ENCODE data around the gene TTC32. TPM values are rescaled to one million over a fixed set of nuclear protein-coding genes. Genes with fewer than 3 reads are reported as not detected.

Gene TTC32
- total and polyA plus RNA-seq, 12 donors = 2.1 to 43.9 (median 12.8) TPM

DNA sequence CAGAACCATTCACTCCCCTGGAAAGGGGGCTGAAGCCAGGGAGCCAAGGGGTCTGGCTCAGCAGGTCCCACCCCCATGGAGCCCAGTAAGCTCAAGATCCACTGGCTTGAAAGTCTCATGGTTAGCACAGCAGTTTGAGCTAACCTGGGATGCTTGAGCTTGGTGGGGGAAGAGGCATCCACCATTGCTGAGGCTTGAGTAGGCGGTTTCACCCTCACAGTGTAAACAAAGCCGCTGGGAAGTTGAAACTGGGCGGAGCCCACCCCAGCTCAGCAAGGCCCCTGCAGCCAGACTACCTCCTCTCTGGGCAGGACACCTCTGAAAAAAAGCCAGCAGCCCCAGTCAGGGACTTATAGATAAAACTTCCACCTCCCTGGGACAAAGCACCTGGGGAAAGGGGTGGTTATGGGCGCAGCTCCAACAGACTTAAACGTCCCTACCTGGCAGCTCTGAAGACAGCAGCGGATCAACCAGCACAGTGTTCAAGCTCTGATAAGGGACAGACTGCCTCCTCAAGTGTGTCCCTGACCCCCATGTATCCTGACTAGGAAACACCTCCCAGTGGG, 14.7 kb upstream of the TTC32 start:
- H3K27ac ChIP-seq = no peak overlapping the region
- no peaks in the 10 kb centered on the region for H3K9me3 ChIP-seq (replicated peaks in 1 of 3)
- TF ChIP-seq POLR2A (IDR thresholded peaks at IDR 0.05) = no peak
- TF ChIP-seq, protein P1, sequence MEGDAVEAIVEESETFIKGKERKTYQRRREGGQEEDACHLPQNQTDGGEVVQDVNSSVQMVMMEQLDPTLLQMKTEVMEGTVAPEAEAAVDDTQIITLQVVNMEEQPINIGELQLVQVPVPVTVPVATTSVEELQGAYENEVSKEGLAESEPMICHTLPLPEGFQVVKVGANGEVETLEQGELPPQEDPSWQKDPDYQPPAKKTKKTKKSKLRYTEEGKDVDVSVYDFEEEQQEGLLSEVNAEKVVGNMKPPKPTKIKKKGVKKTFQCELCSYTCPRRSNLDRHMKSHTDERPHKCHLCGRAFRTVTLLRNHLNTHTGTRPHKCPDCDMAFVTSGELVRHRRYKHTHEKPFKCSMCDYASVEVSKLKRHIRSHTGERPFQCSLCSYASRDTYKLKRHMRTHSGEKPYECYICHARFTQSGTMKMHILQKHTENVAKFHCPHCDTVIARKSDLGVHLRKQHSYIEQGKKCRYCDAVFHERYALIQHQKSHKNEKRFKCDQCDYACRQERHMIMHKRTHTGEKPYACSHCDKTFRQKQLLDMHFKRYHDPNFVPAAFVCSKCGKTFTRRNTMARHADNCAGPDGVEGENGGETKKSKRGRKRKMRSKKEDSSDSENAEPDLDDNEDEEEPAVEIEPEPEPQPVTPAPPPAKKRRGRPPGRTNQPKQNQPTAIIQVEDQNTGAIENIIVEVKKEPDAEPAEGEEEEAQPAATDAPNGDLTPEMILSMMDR (IDR thresholded peaks at IDR 0.05) = no peak
- DNase-seq = no peak
- no peaks in the 10 kb centered on the region for H3K36me3 ChIP-seq (replicated peaks in 1 of 2)
- WGBS, 4 donors = 86 to 100% (median 90%) methylated on average over 3 to 6 of the region's 6 CpGs
- no peak overlapping the region for H3K4me3 ChIP-seq
- no peaks in the 10 kb centered on the region for H3K4me1 ChIP-seq (replicated peaks in 1 of 2)
- no peaks in the 10 kb centered on the region for H3K27me3 ChIP-seq
- intact Hi-C loops (cut with DNase I) = no loop called here

DNA sequence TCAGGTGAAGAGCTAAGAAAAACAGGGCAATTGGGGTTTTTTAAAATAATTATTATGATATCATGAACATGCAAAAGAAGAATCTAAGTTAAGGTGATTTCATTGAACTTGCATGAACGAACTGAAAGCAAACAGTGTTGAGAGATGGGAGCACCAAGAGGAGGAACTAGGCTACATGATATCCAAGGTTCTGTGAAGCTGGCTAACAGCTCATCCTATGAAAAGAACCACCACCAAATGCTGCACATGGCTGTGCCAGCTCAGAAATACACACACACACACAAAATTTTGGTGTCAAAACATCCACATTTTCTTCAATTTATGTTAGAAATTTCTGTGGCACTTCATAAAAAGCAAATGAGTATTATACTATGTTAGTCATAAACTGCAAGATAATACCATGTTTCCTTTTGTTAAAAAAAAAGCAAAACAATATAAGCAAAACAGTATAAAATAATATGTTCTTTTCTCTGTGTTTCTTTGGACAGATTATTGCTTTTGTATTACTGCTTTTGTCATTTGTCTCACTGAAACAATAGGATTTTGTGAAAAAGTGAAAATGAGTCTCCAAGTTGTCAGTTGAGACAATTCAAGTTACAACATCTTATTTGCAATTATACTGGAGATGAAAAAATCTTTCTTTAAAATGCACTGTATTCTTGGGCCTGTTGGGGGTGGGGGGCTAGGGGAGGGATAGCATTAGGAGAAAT, 12.6 kb upstream of the TTC32 start:
- Histone ChIP-seq H3K27ac (no peak overlapping the region), H3K36me3 (replicated peaks in 1 of 2) (no peaks in the 10 kb centered on the region), H3K27me3 (no peaks in the 10 kb centered on the region), H3K4me3 (no peak overlapping the region), H3K9me3 (replicated peaks in 1 of 3) (no peaks in the 10 kb centered on the region), H3K4me1 (replicated peaks in 1 of 2) (no peaks in the 10 kb centered on the region)
- DNase-seq = no peak
- WGBS, 4 donors = 83 to 97% (median 91%) methylated on average over 1 of the region's 1 CpG
- TF ChIP-seq, protein P1 (IDR thresholded peaks at IDR 0.05) = no peak
- no peak for TF ChIP-seq POLR2A (IDR thresholded peaks at IDR 0.05)
- intact Hi-C loops (cut with DNase I) = no loop called here

DNA sequence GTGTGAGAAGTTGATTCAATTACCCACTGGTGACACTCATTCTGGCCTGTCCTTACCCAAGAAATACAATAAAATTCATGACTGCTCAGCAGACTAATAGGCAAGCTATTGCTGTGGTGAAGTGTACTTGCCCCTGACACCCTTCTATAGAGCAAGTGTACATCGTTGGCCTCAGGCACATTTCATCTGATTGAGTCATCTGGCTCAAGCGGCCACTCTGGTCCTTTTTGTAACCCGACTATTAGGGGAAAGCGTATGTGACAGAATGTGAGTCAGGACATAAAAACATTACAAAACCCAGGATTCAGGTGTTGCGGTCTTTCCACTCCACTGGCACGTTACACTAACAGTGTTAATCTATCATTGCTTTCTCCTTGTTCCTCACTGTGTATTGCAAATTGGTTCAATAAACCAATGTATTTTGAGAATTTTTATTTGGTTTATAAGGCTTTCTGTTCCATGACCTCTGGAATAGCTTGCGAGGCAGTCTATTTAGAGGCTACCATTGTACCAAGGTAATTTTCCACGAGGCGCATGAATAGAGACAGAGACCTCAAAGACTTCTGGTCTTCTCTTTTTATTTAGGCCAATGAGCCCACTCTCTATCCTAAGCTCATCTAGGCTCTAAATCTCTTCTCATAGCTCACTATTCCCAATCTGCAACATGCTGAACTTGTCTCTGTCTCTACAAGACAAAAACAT, 10.2 kb upstream of the TTC32 start:
- WGBS, 4 donors = 95 to 97% (median 96%) methylated on average over 9 of the region's 9 CpGs
- intact Hi-C loops (cut with DNase I) = no loop called here
- Histone ChIP-seq H3K4me3 (no peak overlapping the region), H3K9me3 (replicated peaks in 1 of 3) (no peaks in the 10 kb centered on the region), H3K4me1 (replicated peaks in 1 of 2) (no peaks in the 10 kb centered on the region), H3K36me3 (replicated peaks in 1 of 2) (no peaks in the 10 kb centered on the region), H3K27me3 (no peaks in the 10 kb centered on the region), H3K27ac (no peak overlapping the region)
- no peak for TF ChIP-seq POLR2A (IDR thresholded peaks at IDR 0.05)
- TF ChIP-seq, protein P1 (IDR thresholded peaks at IDR 0.05) = no peak
- no peak for DNase-seq

DNA sequence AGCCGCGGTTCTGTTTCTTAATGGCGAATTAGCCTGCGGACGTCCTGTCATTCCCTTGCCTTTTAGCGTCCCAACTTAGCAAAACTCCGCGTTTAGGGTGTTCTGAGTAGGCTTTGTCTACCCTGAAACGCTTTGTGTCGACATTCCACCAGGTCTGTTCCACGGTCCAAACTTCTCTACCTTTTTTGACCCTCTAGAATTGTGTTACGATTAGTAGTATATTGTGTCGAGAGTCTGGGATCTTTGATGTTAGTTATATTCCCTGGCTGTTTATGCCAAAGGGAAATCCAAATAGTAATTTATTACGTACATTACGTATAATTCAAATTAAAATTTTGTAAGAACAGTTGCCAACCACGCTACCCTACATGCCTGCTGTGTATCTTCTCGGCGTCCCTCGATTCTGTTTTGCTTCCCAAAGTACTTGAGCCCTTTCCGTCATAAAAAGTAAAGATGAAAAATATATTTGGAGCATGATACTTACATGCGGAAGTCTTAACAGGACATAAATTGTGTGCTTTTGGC, 495 bp upstream of the TTC32 start:
- H3K36me3 ChIP-seq (replicated peaks in 1 of 2) = no peaks in the 10 kb centered on the region
- H3K27me3 ChIP-seq = no peaks in the 10 kb centered on the region
- TF ChIP-seq, protein P1 (IDR thresholded peaks at IDR 0.05) = no peak
- TF ChIP-seq POLR2A (IDR thresholded peaks at IDR 0.05) = no peak
- peak overlapping the region; percentile 64 to 83 (median 74) for H3K4me3 ChIP-seq
- WGBS, 4 donors = 1 to 2% (median 1%) methylated on average over 20 to 21 of the region's 21 CpGs
- H3K9me3 ChIP-seq (replicated peaks in 1 of 3) = no peaks in the 10 kb centered on the region
- H3K27ac ChIP-seq = peak overlapping the region; percentile 58 to 94 (median 93)
- intact Hi-C loops (cut with DNase I) = no loop called here
- peaks cover 0 to 40% of the 10 kb centered on the region in 2 donors for H3K4me1 ChIP-seq (replicated peaks in 1 of 2)
- DNase-seq = peak in 1 of 7 donors; percentile 21

All from adrenal gland (tissue), 12 donors.